Hepatocyte (in vitro differentiated cells): ENCODE measurements around the gene MGLL. TPM values are rescaled to one million over a fixed set of nuclear protein-coding genes. Genes with fewer than 3 reads are reported as not detected.

Experiments used
- DNase-seq: peaks from one replicate; pipeline ENCODE4 v3.0.0-alpha.2; 2016; ENCODE audit warnings: low spot score
- H2AFZ ChIP-seq: fragments of 200-600 bp; sonication (generic); 2 replicates; pipeline ENCODE4 v1.6.0; 2016; ENCODE audit warnings: antibody characterized with exemption, mild to moderate bottlenecking
- H3K27ac ChIP-seq: fragments of 200-600 bp; sonication (generic); 2 replicates; pipeline ENCODE4 v1.5.1; 2016; ENCODE audit warnings: mild to moderate bottlenecking
- H3K27me3 ChIP-seq: fragments of 200-600 bp; sonication (generic); 2 replicates; pipeline ENCODE4 v1.6.1; 2016
- H3K36me3 ChIP-seq: fragments of 200-600 bp; sonication (generic); replicated peaks from 2 replicates; pipeline ENCODE4 v1.5.1; 2016; ENCODE audit warnings: low read depth; ENCODE audit not compliant: insufficient read depth
- H3K4me1 ChIP-seq: fragments of 200-600 bp; sonication (generic); 2 replicates; pipeline ENCODE4 v1.5.1; 2016; ENCODE audit warnings: mild to moderate bottlenecking, moderate library complexity; ENCODE audit not compliant: insufficient read depth
- H3K4me2 ChIP-seq: fragments of 200-600 bp; sonication (generic); 2 replicates; pipeline ENCODE4 v1.6.0; 2016
- H3K4me3 ChIP-seq: fragments of 200-600 bp; sonication (generic); 2 replicates; pipeline ENCODE4 v1.5.1; 2016; ENCODE audit warnings: mild to moderate bottlenecking
- H3K79me2 ChIP-seq: fragments of 200-600 bp; sonication (generic); 2 replicates; pipeline ENCODE4 v1.6.0; 2017; ENCODE audit warnings: mild to moderate bottlenecking
- H3K9me2 ChIP-seq: fragments of 200-600 bp; sonication (generic); replicated peaks from 2 replicates; pipeline ENCODE4 v1.6.0; 2017; ENCODE audit warnings: mild to moderate bottlenecking; ENCODE audit not compliant: insufficient read depth
- H3K9me3 ChIP-seq: fragments of 200-600 bp; sonication (generic); 2 replicates; pipeline ENCODE4 v1.5.1; 2016; ENCODE audit warnings: low read depth, mild to moderate bottlenecking
- H4K20me1 ChIP-seq: fragments of 200-600 bp; sonication (generic); 2 replicates; pipeline ENCODE4 v1.6.0; 2016; ENCODE audit warnings: mild to moderate bottlenecking; ENCODE audit not compliant: insufficient read depth, poor library complexity, severe bottlenecking
- EZH2 ChIP-seq: fragments of 200-600 bp; sonication (generic); IDR thresholded peaks from 2 replicates; pipeline ENCODE4 v1.6.1; 2016; ENCODE audit warnings: antibody characterized with exemption, mild to moderate bottlenecking, borderline replicate concordance
- EZH2phosphoT487 ChIP-seq: fragments of 200-600 bp; sonication (generic); IDR thresholded peaks from one replicate; pipeline ENCODE4 v1.6.1; 2018; ENCODE audit warnings: antibody characterized with exemption, mild to moderate bottlenecking, low read depth, moderate library complexity; ENCODE audit not compliant: unreplicated experiment, severe bottlenecking
- WGBS: methylation state at CpG from one replicate; pipeline ENCODE4 v1.1.6; 2016; ENCODE audit warnings: low lambda C conversion rate; ENCODE audit errors: missing lambda C conversion rate; 5-methylcytosine and 5-hydroxymethylcytosine counted together
- polyA plus RNA-seq: library from polyadenylated mRNA; unstranded; fragments of >200 nt; fragmentation: Nextera tagmentation; extraction: Ambion mirVana; gene quantifications from 2 replicates; pipeline ENCODE4 v1.2.1, GENCODE V29; 2016
- total RNA-seq: library from RNA; depleted of rRNA; stranded (reverse); fragments of >200 nt; gene quantifications from 2 replicates; pipeline ENCODE4 v1.2.3, GENCODE V29; 2014
- TF ChIP-seq, protein P1 (sequence below): fragments of 200-600 bp; sonication (generic); IDR thresholded peaks from 2 replicates; pipeline ENCODE4 v1.5.1; 2016; ENCODE audit warnings: antibody characterized with exemption, mild to moderate bottlenecking; ENCODE audit not compliant: poor library complexity

MGLL gene
- total and polyA plus RNA-seq, 2 experiments from 2014 or later: 7.3 to 21.4 TPM

DNA sequence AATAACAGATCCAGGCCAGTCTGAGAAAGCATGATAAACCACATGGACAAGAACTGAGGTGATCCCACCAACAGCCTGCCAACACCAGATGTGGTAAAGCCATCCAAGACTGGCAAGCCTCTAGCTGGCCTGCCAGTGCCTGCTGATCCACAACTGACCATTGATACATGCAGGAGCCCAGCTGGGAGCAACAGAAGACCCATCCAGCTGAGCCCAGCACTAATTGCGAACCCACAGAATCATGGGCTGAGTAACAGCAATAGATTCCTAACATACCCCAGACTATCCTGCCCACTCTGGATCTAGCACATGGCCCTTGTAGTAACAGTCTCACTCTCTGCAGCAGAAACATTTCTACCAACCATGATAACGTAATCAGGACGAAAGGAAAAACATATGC lies 10.6 kb downstream of the MGLL start:
- Histone ChIP-seq H3K4me2 (no peak overlapping the region), H4K20me1 (no peaks in the 10 kb centered on the region), H3K4me3 (no peak overlapping the region), H3K27me3 (no peaks in the 10 kb centered on the region), H3K79me2 (no peaks in the 10 kb centered on the region), H3K9me3 (no peaks in the 10 kb centered on the region), H3K27ac (no peak overlapping the region), H3K4me1 (peaks cover 28% of the 10 kb centered on the region), H3K36me3 (no peaks in the 10 kb centered on the region), H2AFZ (no peak overlapping the region), H3K9me2 (no peaks in the 10 kb centered on the region)
- no peak for DNase-seq
- TF ChIP-seq, protein P1, sequence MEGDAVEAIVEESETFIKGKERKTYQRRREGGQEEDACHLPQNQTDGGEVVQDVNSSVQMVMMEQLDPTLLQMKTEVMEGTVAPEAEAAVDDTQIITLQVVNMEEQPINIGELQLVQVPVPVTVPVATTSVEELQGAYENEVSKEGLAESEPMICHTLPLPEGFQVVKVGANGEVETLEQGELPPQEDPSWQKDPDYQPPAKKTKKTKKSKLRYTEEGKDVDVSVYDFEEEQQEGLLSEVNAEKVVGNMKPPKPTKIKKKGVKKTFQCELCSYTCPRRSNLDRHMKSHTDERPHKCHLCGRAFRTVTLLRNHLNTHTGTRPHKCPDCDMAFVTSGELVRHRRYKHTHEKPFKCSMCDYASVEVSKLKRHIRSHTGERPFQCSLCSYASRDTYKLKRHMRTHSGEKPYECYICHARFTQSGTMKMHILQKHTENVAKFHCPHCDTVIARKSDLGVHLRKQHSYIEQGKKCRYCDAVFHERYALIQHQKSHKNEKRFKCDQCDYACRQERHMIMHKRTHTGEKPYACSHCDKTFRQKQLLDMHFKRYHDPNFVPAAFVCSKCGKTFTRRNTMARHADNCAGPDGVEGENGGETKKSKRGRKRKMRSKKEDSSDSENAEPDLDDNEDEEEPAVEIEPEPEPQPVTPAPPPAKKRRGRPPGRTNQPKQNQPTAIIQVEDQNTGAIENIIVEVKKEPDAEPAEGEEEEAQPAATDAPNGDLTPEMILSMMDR: no peak
- TF ChIP-seq EZH2phosphoT487 (no peak), EZH2 (no peak)
- WGBS: 90% methylated on average over 3 of the region's 3 CpGs

DNA sequence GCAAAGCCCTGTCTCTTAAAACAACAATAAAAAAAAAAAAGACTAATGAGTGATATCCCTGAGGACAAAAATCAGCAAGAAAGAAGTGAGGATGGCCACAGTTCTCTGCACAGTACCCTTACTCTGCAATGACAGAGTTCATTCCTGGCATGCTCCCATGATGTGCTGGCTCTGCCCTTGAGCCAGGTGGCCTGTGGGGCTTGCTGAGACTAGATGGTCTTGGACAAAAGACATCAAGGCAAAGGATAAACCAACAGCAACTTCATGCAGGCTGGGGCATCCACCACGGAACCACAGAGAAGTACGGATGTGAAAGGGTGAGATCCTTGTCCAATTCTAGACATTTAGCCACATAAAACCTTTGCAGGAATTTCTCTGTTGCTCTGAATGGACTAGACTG lies 12.7 kb downstream of the MGLL start:
- Histone ChIP-seq H3K36me3 (no peaks in the 10 kb centered on the region), H4K20me1 (no peaks in the 10 kb centered on the region)

DNA sequence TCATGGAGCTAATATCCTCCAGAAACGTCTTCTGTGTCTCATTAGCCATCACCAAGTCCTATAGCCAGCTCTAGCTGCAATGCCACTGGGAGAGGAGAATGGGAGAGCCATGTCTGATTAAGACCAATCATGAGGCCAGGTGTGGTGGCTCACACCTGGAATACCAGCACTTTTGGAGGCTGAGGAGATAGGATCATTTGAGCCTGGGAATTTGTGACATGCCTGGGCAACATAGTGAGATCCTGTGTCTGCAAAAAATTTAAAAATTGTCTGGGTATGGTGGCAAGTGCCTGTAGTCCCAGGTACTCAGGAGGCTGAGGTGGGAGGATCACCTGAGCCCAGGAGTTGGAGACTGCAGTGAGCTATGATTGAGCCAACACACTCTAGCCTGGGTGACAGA lies 13.1 kb downstream of the MGLL start:
- H3K9me2 ChIP-seq: no peaks in the 10 kb centered on the region
- H3K27me3 ChIP-seq: no peaks in the 10 kb centered on the region
- peaks cover 6% of the 10 kb centered on the region for H3K4me1 ChIP-seq
- H2AFZ ChIP-seq: no peak overlapping the region
- TF ChIP-seq EZH2phosphoT487 (no peak), EZH2 (no peak)
- TF ChIP-seq, protein P1: no peak
- no peak overlapping the region for H3K4me2 ChIP-seq
- no peaks in the 10 kb centered on the region for H4K20me1 ChIP-seq
- H3K36me3 ChIP-seq: no peaks in the 10 kb centered on the region
- no peaks in the 10 kb centered on the region for H3K79me2 ChIP-seq
- H3K9me3 ChIP-seq: no peaks in the 10 kb centered on the region
- no peak overlapping the region for H3K27ac ChIP-seq
- DNase-seq: no peak
- no peak overlapping the region for H3K4me3 ChIP-seq
- 84% methylated on average over 1 of the region's 1 CpG for WGBS

More for the DNA sequence above, 12.7 kb downstream of the MGLL start:
- DNase-seq: no peak
- Histone ChIP-seq H3K79me2 (no peaks in the 10 kb centered on the region), H3K9me2 (no peaks in the 10 kb centered on the region), H3K4me1 (peaks cover 10% of the 10 kb centered on the region), H3K27me3 (no peaks in the 10 kb centered on the region), H2AFZ (no peak overlapping the region), H3K9me3 (no peaks in the 10 kb centered on the region), H3K4me2 (no peak overlapping the region), H3K4me3 (no peak overlapping the region), H3K27ac (no peak overlapping the region)
- no peak for TF ChIP-seq EZH2phosphoT487
- 86% methylated on average over 2 of the region's 2 CpGs for WGBS

DNA sequence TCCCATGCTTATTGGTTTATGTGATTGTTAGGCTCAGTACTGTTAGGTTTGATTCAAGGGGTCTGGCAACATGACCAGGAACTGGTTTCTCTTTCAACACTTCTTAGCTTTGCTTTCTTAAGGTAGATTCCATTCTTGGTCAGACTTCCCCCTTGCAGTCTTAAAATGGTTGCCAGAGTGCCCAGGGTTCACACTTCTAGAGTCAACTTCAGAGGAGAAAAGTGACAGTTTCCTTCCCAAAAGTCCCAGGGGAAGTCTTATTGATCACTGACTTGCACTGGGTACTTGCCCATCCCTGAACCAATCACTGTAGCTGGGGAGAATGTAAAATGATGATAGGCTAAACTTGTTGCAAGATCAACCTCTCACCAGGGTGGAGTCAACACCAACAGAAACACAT lies 14.1 kb downstream of the MGLL start:
- Histone ChIP-seq H3K27ac (no peak overlapping the region), H3K27me3 (no peaks in the 10 kb centered on the region), H3K9me3 (no peaks in the 10 kb centered on the region), H3K4me2 (no peak overlapping the region), H3K36me3 (no peaks in the 10 kb centered on the region), H3K4me1 (no peaks in the 10 kb centered on the region), H3K79me2 (no peaks in the 10 kb centered on the region), H3K4me3 (no peak overlapping the region), H2AFZ (no peak overlapping the region), H4K20me1 (no peaks in the 10 kb centered on the region), H3K9me2 (no peaks in the 10 kb centered on the region)
- no peak for TF ChIP-seq EZH2
- TF ChIP-seq, protein P1: no peak
- no peak for TF ChIP-seq EZH2phosphoT487
- DNase-seq: no peak
